Measurements from ENCODE around the gene ABLIM1.

ABLIM1 gene

DNA sequence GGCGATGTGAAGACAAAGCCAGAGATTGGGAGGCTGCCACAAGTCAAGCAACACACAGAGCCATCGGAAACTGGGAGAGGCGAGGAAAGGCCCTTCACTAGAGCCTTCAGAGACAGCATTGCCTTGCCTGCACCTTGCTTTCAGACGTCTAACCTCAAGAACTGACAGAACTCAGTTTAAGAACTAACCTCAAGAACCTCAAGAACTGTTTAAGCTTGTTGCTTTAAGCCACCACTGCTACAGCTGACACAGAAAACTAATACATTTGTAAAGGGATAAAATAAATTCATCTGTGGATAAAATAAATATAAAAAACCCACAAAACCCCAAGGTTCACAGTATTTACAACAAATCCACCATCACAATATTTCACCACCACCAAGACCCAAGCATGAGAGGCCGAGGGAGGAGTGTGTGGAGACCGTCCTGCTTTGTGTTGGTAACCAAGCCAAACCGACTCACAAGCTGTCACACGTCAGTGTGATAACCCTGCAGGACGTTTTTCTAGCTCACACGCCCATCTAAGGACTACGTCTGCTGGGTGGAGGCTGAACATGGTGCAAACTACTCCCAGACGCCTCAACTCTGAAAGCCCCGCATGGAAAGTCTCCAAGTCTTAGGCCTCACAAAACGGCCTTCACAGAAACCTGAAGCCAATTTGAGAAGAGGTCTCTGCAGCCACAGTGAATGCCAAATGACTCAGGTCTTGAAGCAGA lies 116.8 kb downstream of the ABLIM1 start:
- no peak for FAIRE-seq

DNA sequence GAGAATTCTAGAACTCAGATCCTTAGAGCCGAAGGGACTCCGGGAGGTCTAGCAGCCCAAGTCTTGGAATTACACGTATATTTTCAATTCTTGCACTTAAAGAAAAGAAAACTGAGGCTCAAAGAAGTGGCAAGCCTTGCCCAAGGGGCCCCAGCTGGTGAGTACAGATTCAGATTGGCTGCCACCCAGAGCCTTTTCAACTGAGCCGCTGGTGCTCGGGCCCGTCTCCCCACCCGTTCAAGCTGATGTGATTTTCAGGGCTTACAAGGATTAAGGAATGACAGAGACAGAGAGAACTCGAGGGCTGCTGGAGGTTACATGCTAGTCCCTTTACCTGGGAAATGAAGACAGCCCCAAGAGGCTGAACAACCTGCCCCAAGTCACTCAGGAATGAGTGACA lies 117.8 kb downstream of the ABLIM1 start:
- FAIRE-seq: no peak

DNA sequence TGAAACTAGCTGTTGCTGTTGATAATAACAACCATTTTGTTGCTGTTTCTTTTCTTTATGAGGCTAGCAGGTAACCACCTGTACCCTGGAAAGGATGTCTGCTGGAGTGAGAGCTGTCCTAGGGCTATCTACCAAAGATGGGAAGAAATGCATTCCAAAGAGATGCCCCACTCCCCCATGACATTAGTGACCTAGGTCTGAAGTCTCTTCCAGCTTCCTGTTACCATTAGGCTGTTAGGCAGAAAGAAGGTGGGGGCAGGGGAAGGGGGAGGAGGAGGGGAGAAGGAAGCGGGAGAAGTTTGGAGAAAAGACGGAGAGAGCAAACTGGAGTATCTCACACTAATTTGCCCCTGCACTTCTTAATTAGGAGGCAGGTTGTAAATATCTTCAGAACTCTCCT lies 118.5 kb downstream of the ABLIM1 start:
- no peak for FAIRE-seq

DNA sequence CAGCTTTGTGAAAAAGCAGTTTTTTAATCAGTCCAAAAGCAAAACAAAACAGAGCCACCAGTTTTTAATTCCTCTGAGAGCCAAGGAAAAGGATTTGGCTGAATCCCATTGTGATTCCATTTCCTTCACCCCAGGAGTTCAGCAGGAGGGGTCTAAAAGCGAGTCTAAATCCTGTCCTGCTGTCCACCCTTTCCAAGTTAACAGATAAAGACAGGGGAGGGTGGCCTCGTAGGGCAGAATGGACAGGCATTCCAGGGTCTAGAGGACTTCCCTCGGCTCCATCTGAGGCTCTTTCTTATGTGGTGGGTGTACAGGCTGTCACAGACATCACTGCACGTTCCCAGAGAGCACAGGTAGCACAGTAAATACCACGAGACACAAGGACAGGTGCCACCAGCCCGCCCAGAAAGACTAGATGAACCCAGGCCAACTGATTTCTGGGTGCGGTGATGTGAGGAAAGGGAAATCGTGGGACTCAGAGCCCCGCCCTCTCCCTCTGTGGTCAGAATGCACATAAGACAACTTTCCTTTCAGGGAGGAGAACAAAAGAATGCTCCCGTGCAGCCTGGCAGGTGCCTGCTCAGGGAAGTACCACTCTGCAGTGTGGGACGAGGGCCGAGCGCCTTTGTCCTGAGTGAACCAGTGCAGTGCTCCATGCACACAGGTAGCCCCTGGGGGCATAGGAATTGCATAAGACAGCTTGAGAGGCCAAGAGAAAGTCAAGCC lies 119.7 kb downstream of the ABLIM1 start:
- no peak for FAIRE-seq

DNA sequence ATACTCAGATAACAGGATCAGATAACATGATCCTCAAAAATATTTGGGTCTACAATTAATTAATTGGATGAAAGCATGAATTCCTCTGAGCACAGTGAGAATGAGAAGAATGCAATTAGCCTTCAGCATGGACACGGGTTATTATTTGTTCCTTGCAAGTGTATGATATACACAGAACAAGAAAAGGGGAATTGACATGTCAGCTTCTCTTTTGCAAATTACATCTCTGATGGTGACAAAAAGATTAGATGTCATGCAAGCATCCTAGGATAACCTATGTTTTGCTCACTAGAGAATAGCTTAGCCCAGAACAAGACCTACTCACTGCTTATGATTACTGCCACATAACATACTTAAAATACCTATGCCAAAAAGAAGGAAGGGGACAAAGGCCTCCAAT lies 120.3 kb downstream of the ABLIM1 start:
- FAIRE-seq: no peak

DNA sequence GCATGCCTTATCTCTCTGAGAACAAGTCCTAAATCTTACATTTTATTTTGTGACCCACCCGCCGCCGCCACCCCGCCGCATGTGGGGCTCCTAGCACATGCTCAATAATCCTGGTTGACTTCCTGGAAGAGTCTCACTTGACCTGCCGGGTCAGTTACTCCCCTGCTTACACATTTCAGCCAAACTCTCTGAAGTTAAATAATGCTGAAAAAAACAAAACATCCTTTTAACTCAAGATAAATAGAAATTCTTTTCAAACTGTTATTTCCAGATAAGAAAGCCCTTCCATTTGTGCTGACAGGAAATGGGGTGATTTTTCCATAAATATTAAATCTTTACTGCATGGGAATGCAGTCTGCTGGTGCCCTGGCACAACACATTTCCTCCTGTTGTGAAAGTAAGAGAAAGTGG lies 123.5 kb downstream of the ABLIM1 start:
- FAIRE-seq: no peak

DNA sequence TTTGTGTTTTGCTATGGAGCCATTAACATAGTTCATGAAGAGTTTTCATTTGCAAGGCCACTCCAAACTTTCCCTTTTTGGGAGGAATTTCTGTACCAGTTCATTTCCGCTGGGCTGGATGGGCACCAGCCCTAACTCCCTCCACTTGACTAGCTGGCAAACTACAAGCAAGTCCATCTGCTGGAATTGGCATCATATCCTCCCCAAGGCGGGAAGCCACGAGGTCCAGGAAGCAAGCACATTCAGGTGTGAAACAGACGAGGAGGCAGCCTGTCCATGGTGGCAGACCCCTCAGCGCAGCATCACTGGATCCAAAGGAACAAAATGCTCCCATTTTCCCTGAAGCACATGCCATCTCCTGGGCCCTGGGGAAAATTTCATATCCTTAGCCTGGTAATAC lies 125.8 kb downstream of the ABLIM1 start:
- FAIRE-seq: no peak

DNA sequence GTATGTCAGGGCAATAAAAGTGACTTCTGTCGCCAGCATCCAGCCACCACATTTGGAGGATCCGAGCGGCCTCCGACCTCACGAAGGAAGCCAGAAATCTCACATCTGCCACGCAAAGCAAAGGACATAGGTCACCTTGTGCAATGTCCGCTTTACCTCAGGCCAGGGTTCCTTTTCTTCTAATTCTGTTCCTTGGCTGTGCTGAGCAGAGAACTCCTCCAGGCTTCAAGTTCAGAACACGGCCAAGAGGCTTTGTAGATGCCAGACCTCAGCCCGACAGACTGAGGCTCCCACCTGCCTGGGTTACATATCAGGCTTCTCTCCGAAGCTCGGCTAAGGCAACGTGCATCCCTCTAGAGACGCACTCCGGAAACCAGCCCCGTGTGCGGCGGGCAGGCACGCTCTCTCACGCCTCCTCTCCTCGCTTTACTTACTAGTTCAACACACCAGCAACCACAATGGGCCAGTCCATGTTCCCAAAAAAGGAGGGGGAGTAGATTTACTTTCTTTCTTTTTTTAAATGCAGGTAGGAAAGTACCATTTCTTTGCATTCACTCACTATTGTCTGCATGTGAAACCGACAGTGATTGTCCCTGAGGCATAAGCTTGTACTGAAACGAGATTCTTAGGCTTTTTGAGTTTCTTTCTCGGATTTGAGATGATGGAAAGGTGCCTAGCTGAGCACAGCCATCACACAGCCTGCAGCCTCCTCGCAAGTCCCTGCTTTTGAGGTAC lies 131.4 kb downstream of the ABLIM1 start:
- no peak for FAIRE-seq

DNA sequence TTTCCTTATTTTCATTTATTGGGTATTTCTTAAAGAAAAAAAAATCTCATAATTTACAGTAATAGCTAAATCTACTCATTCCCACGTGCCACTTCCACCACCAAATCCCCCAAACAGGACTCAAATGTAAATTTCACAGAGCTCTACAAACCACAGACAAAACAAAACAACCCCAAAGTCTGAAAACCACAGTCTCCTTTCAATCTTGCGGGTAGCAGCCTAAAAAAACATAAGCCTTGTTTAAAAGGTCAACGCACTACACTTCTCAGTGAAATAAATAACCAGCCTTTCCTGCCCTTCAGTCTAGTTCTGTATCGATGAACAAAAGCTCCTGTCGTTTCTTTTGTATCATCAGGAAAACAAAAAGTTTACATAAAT lies 132.0 kb downstream of the ABLIM1 start:
- no peak for FAIRE-seq

DNA sequence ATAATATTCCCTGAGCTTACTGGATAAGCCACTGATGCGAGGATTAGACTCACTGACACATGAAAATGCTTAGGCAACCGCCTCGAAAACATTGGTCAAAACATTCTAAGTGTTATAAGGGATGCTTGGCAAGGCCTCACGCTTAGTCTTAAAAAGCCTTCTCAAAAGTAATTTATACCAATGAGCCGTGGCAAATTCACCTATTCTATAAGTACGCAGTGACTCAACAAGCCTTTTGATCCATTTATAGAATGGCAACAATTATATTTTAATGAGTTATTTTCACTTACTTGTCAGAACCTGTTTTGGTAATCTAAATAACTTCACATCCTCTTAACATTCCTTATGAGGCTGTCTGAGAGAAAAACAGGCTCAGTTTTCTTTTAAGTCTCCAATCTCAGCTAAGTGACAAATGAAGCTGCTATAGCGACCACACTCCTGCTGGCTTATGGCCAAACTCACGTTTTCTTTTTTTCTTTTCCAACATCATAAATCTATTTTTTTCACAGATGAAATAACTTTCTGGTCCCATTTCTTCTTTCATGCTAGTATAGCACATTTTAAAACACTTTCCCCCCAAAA lies 132.6 kb downstream of the ABLIM1 start:
- no peak for FAIRE-seq

DNA sequence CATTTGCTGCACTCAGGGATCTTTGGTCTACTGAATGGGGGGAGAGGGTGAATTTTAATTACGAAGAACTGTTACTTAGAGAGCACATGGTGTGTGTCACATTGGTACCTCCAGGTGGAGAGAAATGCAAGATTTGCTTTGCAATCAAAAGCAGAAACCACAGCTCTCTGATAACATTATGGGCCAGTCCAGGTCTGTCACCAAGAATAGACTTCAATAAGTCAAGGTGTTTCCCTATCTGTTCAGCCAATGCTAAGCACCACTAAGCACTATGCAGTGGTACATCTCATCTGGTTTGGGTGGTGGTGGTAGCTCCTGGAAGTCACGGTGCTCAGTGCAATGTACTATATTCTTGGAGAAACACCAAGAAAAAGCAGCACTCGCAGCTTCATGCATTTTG lies 134.2 kb downstream of the ABLIM1 start:
- no peak for FAIRE-seq

DNA sequence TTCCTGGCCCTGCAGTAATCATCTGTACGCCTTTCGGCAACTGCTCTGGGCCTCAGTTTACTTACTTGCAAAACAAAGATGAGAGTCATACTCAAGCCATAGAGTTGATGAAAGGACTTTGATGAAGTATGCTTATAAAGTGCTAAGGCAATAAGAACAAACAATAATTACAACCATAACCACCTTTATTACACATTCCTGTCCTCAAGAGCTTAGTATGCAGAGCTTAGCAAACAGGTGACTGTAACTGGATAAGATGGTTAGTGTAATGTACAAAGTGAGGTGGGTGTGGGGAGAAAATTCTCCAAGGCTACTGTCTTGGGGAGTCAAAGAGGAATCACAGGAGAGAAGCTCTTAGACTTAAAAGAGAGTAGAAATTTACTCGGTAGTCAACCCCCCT lies 136.8 kb downstream of the ABLIM1 start:
- FAIRE-seq: peak; percentile 38

DNA sequence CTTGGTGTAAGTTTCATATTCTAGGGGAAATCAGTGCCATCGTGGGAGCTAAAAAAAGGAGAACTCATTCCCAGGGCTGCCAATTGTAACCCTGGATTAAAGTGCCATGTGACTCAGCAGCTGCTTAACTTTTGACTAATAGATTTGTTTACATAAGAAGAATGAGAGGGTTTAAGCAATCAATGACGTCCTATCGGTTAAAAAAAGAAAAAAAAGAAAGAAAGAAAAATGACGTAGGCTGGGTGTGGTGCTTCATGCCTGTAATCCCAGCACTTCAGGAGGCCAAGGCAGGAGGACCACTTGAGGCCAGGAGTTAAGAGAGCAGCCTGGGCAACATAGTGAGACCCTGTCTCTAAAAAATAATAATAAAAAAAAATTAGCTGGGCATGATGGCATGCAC lies 137.6 kb downstream of the ABLIM1 start:
- FAIRE-seq: no peak

DNA sequence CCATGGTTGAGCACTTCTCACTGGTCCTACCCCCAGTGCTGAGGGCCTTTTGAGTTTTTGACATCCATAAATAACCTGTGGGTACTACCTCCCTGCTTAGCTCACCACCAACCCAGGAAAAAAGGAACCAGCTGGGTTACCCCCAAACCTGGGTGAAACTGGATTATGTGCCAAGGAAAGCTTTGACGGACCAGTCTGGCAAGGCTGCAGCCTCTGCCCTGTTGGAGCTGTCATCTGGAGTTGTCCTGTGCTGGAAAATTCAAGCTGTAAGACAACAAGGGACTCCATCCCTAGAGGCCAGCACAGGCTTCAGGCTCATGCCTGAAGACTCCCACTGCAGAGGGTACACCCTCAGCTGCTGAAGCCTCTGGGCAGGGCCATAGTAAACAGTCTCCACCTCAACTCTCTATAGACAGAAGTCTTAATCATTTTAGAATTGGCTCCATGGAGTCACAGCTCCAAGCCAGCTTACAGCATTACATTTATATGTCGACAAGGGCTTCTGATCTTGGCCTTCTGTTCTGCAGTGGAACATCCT lies 138.2 kb downstream of the ABLIM1 start:
- FAIRE-seq: no peak

DNA sequence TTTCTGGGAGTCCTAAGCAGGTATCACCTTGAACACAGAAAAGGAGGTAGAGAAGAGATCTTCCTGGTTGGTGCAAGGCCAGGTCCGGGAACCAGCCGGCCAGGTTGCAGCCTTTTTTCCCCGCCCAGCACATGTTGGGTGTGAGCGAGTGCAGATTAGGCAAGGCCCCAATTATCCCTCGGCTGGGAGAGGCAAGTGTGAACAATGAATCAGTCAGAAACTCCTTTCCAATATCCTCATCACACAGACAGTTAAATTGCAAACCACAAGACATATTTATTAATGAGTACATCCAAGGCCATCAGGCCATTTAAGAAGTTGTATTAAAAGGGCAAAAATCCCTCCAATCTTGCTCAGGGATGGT lies 138.8 kb downstream of the ABLIM1 start:
- no peak for FAIRE-seq

DNA sequence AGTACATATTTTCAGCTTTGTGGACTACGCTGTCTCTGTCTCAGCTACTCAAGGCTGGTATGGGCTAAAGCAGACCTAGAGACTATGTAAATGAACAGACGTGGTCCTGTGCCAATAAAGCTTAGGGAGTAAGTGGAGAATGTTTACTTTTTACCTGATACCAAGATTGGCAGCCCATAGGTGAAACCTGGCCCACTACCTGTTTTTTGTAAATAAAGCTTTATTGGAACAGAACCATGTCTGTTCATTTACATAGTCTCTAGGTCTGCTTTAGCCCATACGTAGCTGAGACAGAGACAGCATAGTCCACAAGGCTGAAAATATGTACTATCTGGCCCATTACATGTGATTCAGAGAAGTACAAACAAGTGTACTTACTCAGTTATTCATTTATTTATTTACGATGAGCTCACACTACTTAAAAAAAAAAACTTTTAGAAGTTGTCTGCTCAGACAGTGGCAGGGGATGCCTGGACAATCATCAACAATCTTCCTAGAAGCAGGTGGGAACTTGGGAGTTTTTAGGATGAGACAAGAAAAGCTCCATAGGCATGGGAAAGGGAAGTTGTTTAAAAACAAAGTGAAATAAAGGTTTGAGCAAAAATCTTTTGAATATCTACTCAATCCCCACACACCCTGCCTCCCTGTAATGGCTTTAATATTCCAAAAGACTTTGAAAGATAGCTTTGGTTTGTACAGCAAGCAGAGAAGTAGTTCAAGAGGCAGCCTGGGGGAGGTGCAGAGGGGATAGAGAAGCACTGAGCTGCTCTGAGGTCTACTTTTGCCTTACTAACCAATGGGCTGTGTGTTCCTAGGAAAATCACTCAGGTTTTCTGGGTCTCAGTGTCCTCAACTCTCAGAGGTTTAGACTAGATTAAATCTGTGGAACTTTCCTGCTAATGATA lies 139.4 kb downstream of the ABLIM1 start:
- no peak for FAIRE-seq

DNA sequence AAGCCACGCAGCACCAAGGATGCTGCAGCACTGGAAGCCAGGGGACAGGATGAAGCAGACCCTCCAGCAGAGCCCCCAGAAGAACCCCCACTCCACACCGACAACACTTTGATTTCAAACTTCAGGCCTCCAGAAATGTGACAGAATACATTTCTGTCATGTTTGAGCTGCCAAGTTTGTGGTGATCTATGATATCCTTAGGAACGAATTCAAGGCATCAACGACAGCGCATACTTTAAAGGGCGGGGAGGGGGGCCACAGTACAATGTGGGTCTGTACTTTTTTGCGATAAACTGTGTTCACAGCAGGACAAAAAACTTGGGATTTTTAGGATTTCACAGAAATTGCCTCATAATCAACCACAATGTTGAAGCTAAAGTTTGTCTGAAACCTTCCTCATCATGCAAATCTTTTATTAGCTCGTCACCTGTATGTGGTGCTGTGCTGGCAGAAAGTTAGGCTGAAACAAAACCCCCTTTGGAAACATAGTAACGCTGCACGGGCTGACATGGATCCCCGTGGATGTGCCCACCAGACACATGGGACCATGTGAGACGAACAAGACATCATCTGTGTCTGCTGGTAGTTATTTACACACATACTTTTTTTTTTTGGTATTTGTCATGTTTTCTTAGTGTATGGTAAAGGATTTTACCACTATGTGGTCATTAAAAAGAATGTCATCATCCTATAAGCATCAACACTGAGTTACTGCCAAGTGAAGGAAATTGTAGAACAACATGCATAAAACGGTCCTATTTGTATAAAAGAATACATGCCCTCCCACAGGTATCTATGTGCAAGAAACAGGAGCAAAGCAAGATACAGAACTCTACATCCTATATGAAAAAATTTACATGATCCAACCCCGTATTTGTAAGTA lies 140.5 kb downstream of the ABLIM1 start:
- FAIRE-seq: no peak

DNA sequence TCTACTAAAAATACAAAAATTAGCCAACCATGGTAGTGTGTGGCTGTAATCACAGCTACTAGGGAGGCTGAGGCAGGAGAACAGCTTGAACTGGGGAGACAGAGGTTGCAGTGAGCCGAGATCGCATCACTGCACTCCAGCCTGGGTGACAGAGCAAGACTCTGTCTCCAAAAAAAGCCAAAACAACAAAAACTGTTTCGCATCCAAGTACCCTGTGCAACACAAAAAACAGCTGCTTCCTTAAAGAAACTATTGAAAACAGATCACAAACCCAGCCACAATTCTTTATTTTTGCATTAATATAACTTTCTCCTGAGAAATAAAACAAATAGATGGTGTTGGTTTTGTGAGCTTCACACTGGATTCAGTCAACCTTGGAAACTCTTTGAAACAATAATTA lies 141.7 kb downstream of the ABLIM1 start:
- FAIRE-seq: no peak

DNA sequence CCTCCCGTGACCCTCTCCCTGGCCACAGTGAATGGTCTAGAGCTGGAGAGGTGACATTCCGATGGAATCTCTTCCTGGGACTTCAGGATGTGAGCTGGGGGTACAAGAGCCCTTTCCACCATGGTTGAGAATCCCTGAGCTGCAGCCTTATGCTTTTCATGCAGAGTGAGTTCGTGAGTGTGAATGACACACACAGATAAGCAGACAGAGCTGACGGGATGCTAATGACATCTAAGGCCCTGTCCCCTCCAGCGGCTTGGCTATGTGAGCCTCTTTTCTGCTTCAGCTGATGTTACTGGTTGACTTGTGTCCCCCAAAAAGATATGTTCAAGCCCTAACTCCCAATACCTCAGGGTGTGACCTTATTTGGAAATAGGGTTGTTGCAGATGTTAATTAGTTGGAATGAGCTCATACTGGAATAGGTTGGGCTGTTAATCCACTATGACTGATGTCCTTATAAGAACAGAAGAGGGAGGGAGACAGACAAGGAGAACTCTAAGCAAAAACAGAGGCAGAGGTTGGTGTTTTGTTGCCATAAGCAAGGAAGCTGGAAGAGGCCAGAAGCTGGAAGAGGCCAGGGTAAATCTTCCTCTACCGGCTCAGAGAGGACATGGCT lies 142.7 kb downstream of the ABLIM1 start:
- FAIRE-seq: no peak

DNA sequence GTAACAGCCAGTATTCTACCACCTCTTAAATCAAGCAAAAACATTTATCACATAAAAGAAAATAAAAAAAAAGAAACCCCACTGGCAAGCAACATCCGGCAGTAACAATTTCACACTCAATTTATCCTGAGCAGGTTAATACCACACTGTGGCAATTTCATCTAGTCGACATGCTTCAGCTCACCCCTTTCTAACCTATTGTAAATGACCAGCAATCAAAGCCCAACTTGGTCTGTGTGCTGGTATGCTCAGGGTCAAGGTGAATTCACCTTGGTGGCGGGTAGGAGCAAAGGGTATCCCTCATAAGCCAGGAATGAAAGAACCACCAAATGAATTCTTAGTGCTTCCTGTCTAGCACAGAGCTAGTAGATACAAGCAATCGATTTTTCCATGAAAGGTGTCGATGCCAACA lies 144.7 kb downstream of the ABLIM1 start:
- no peak for FAIRE-seq

DNA sequence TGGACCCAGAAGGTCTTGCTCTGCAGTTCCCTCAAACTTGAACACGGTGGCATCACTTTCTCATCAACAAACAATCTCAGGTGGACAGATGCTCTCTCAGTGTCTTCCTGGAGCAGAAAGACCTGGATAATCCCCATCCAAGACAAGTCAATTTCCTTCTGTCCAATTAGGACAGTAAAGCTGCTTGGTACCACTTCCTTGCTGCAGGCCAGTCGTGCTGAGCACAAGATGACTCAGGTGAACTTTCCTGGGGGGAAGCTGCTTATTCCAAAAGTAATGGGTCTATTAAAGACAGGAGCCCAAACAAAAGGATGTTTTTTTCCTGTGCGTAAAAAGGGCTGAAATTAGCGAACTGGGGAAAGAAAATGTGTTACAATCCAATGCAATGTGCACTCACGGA lies 146.2 kb downstream of the ABLIM1 start:
- no peak for FAIRE-seq
